NB4 (cell line): ENCODE results near the gene CNNM1.

Source experiments
- DNase-seq: peaks from one replicate; pipeline ENCODE4 v3.0.0; 2010; ENCODE audit warnings: low read depth
- H3K4me3 ChIP-seq: one replicate; pipeline ENCODE4 v1.5.1; 2011; ENCODE audit warnings: mild to moderate bottlenecking, low read depth, low read length, moderate library complexity
- MYC ChIP-seq: IDR thresholded peaks from 2 replicates; pipeline ENCODE4 v1.6.1; 2011; ENCODE audit warnings: low read depth, low read length
- POLR2A ChIP-seq: IDR thresholded peaks from 2 replicates; pipeline ENCODE4 v1.6.1; 2011; ENCODE audit warnings: mild to moderate bottlenecking; ENCODE audit not compliant: insufficient read length; ENCODE audit errors: extremely low read depth
- TF ChIP-seq, protein P1 (sequence below): IDR thresholded peaks from one replicate; pipeline ENCODE4 v1.5.1; 2012; ENCODE audit warnings: low read depth, low read length
- TF ChIP-seq, protein P2 (sequence below): IDR thresholded peaks from 2 replicates; pipeline ENCODE4 v1.6.1; 2011; ENCODE audit warnings: low read depth, low read length

CNNM1 gene

DNA sequence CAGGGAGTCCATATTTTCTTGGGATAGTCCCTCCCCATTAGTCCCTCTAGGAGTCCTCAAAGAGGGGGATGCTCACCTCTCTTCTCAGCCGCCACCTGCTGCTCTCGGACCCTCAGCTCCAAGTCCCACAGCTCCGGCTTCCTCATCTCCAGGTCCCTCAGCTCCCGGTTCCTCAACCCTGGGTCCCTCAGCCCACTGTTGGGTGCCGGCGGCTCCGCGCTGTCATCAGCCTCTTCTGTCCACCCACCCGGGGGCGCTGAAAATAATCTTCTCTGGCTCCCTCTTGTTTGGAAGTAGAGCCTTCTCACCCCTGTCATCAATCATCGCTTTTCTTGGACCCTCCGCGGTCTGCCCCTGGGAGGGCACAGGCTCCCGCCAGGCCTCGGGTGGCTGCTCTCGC is 13.3 kb upstream of the CNNM1 start:
- no peak overlapping the region for H3K4me3 ChIP-seq
- TF ChIP-seq, protein P1, sequence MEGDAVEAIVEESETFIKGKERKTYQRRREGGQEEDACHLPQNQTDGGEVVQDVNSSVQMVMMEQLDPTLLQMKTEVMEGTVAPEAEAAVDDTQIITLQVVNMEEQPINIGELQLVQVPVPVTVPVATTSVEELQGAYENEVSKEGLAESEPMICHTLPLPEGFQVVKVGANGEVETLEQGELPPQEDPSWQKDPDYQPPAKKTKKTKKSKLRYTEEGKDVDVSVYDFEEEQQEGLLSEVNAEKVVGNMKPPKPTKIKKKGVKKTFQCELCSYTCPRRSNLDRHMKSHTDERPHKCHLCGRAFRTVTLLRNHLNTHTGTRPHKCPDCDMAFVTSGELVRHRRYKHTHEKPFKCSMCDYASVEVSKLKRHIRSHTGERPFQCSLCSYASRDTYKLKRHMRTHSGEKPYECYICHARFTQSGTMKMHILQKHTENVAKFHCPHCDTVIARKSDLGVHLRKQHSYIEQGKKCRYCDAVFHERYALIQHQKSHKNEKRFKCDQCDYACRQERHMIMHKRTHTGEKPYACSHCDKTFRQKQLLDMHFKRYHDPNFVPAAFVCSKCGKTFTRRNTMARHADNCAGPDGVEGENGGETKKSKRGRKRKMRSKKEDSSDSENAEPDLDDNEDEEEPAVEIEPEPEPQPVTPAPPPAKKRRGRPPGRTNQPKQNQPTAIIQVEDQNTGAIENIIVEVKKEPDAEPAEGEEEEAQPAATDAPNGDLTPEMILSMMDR: no peak
- TF ChIP-seq, protein P2, sequence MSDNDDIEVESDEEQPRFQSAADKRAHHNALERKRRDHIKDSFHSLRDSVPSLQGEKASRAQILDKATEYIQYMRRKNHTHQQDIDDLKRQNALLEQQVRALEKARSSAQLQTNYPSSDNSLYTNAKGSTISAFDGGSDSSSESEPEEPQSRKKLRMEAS: no peak
- no peak for TF ChIP-seq MYC
- TF ChIP-seq POLR2A: no peak
- no peak for DNase-seq

DNA sequence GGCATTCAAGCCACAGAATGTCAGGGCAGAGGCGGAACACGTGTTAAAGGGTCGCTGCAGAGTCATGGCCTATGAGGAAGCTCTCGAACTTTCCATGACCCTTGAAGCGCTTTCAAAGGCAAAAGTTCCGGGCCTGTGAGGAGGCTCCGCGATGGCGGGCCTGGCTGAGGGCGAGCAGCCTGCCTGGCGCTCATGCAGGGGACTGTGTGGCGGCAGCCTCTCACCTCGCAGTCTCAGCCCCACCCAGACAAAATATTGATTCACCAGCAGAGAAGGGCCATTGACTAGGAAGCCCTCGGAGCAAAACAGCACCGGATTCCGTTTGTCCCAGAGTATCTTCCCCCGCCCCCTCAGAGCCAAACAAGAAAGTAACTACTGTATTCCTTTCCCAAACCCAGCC is 12.8 kb upstream of the CNNM1 start:
- no peak for DNase-seq
- TF ChIP-seq POLR2A (no peak), MYC (no peak)
- TF ChIP-seq, protein P2: no peak
- TF ChIP-seq, protein P1: no peak
- no peak overlapping the region for H3K4me3 ChIP-seq

DNA sequence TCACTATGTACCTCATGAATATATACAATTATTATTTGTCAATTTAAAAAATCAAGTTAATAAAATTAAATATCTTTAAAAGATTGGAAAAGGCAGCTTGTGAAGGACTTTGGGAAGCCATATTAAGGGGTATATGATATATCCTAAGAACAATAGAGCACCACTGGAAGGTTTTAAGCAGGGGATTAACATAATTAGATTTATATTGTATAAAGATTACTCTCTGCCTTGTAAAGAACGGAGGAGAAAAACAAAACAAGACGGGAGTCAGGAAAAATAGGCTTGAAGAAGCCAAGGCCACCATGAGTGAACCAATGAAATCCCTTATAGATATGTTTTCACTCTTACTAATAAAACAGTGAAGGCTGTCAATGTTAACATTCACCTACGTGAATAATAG is 11.1 kb upstream of the CNNM1 start:
- no peak for DNase-seq
- TF ChIP-seq MYC (no peak), POLR2A (no peak)
- TF ChIP-seq, protein P1: no peak
- TF ChIP-seq, protein P2: no peak
- H3K4me3 ChIP-seq: no peak overlapping the region

DNA sequence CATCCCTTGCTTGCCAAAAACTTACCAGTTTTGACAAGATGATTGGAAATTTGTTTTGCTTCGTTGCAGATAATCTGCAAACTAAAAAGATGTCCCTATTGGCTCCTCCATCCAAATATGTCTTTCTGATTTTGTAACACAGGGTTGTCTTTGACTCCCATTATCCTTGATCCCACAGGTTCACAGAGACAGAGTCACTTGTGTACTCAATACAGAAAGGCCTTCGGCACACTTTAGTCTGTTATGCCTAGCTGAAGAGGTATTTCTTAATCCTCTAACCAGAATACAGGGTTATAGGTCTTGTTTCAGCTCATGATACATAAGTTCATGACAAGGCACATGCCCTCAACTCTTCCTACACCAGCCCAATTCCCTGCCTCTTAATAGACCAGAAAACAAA is 10.7 kb upstream of the CNNM1 start:
- no peak for DNase-seq
- TF ChIP-seq MYC: no peak
- no peak for TF ChIP-seq POLR2A
- TF ChIP-seq, protein P2: no peak
- TF ChIP-seq, protein P1: no peak
- no peak overlapping the region for H3K4me3 ChIP-seq

DNA sequence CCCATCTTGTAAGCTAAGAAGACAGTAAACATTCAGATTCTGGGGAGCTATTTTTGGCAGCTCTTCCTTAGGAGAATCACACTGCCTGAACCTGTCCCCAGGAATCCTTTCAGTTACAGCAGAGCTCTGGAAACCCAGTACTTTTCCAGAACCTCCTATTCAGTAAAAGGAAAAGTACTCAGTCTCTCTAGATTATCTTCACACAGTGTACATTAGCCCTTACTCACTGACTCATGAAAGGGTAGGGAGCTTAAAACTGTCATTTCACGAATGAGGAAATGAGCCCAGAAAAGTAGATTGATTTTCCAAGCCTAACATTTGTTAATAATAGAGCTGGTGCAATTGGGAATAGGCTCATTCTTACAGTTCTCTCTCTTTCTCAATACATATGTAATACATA is 3.9 kb upstream of the CNNM1 start:
- H3K4me3 ChIP-seq: no peak overlapping the region
- TF ChIP-seq POLR2A (no peak), MYC (no peak)
- TF ChIP-seq, protein P2: no peak
- TF ChIP-seq, protein P1: no peak
- no peak for DNase-seq

DNA sequence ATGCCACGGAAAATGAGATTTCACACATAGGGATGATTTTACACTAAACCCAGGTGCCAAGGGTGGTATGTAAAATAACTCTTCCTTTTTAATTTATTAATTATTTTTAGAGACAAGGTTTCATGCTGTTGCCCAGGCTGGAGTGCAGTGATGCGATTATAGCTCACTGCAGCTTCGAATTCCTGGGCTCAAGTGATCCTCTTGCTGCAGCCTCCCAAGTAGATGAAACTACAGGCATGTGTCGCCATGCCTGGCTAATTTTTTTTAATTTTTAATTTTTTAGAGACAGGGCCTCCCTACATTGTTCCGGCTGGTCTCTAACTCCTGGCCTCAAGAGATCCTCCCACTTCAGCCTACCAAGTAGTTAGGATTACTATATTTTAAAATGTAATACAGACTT is 2.3 kb upstream of the CNNM1 start:
- DNase-seq: no peak
- no peak for TF ChIP-seq MYC
- TF ChIP-seq, protein P1: no peak
- TF ChIP-seq, protein P2: no peak
- TF ChIP-seq POLR2A: no peak
- H3K4me3 ChIP-seq: no peak overlapping the region
